ENCODE results near the gene SORCS2.
A peak's percentile ranks its signal among the peaks of the same experiment; 100 is the strongest.

SORCS2 gene

DNA sequence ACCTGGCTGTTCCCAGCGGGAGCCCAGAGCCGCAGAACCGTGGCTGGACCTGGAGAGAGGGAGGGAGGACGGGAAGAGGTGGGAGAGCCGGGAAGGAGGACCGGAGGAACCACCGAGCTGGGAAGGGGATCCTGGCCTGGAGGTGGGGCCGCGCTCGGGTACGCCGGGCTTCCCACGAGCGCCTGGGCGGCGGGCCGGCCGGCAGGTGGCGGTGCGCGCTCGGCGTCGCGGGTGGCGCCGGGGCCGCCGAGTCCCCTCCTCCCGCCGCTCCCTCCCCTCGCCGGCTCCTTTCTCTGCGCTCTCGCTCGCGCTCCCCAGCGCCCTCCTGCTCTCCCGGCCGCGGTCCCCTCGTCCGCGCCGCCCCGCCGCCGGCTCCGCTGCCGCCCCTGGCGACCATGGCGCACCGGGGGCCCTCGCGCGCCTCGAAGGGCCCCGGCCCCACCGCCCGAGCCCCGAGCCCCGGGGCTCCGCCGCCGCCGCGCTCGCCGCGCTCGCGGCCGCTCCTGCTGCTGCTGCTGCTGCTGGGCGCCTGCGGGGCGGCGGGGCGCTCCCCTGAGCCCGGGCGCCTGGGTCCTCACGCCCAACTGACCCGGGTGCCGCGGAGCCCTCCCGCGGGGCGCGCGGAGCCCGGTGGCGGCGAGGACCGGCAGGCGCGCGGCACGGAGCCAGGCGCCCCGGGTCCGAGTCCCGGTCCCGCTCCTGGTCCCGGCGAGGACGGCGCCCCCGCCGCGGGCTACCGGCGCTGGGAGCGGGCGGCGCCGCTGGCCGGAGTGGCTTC is at the start of gene SORCS2:
Gene SORCS2, plus strand, starts transcription at position 287 of the 778 bp plus-strand sequence.
- peak; percentile 73 for DNase-seq (ENCODE audit: low spot score)

DNA sequence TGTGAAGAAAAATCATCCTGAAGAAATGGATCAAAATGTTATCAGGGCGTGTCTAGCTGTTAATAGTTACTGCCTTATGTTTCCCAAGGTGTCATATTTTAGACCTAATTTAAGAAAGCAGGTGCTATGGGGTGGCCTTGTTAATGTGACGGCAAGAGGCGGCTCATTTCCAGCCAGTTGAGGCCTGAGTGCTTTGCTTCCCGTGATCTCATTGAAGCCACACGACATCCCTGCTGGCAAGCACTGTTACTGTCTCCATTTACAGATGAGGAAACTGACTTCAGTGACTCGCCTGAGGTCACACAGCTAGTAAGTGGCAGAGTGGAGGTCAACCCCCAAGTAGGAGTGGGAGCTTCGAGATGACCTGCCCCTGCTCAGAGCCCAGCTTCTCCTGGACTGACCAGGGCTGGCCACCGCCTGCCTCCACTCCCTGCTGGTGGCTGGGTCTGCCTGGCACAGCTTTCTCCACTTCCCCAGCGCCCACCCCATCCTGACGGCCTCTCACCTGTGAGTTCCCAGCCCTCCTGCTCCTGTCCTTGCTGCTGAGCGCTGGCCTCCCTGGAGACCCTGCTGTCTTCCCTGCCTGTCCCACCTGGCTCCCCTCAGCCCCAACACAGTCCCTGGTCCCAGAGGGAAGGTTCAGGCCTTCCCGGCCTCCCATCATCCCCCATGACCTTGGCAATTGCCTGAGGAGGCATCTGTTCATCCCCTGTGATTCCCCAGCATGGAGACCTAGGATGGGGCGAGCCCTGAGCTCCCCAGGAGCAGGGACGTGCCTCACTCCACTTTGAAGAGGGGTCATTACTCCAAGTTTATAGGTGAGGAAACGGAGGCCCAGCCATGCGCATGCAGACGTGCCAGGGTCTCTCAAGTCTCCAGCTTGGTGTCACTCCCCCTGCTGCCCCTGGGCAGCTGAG is 47.7 kb upstream of the SORCS2 start:
- no peak for DNase-seq (ENCODE audit: low spot score)

DNA sequence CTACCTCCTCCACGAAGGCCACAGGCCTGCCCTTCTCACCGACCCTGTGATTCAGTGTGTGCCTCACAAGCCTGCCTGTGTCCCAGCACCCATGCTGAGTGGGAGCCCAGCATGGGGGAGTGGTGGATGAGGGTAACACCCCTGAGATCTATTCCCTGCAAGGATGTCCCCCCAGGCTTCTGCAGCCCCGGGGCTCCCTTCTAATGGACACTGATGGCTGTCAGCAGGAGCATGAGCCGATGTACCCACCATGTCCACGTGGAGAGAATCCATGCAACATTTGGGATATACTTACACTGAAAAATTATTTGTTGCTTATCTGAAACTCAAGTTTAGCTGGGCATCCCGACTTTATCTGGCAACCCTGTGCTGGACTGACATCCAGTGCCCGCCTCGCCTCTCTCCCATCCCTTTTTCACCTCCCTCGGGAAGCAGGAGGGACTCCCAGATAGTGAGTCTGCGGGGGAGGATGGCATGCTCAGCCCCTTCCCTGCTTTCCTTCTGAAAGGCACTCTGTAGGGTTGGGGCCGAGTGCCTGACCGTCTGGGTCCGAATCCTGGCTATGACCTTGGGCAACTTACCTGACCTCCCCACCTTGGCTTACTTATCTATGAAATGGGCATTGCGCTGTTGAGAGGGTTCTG is 46.9 kb upstream of the SORCS2 start:
- no peak for DNase-seq (ENCODE audit: low spot score)

DNA sequence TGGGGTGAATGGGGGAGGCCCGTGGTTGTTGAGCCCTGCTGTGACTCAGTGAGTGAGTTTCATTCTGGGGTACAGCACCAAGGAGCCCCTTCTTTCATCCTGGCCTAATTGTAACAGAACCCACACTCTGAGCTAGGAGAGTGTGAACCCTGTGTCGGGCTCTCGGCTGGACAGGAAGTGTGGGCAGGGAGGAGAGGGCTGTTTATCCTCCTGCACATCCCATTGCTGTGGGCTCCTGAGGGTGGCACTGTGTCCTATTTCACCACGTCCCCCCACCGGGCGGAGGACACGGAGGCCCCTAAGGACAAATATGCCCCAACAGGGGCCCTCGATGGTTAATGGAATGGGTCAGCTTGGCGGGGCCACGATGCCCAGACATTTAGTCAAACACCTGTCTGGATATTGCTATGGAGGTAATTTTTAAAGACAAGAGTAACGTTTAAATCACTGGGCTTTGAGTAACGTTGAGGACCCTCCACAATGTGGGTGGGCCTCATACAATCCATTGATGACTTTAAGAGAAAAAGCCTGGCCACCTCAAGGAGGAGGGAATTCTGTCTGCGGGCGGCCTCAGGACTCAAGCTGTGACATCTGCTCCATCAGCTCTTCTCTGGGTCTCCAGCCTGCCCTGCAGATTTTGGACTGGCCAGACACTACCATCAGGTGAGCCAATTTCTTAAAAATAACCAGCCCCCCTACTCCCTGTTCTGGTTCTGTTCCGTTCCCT is 46.1 kb upstream of the SORCS2 start:
- DNase-seq (ENCODE audit: low spot score), result no peak

DNA sequence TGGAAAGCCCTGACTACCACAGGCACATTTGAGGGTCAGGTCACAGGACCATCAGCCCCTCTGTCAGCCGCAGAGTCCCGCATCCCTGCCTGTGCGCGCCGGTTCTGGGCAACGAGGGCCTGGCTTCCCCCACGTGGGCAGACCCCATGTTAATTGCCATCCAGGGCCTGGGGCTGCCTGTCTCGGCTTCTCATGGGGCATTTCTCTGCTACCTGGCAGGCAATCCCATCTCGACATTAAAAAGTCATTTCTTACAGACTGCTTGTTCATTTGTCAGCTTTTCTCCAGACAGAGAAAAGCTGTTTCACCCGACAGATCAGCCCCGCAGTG is 45.6 kb upstream of the SORCS2 start:
- DNase-seq (ENCODE audit: low spot score), result no peak

DNA sequence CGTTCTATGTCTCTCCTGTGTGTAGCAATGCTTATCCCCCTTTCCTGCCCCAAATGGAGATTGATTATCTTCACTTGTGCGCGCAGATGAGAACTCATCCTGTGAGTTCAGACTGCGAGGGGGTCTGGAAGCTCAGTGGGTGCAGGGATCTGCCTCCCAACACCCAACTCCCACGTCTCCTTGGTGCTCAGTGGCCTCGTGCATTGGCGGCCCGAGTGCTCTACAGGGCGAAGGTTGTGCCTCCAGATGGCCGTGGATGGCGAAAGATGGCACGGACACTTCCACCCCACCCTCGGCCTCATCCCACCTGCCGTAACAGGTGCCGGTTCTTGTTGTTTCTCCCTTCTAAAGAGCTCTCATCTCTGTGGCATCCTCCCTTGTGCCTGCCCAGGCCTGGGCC is 45.1 kb upstream of the SORCS2 start:
- DNase-seq (ENCODE audit: low spot score), result no peak

DNA sequence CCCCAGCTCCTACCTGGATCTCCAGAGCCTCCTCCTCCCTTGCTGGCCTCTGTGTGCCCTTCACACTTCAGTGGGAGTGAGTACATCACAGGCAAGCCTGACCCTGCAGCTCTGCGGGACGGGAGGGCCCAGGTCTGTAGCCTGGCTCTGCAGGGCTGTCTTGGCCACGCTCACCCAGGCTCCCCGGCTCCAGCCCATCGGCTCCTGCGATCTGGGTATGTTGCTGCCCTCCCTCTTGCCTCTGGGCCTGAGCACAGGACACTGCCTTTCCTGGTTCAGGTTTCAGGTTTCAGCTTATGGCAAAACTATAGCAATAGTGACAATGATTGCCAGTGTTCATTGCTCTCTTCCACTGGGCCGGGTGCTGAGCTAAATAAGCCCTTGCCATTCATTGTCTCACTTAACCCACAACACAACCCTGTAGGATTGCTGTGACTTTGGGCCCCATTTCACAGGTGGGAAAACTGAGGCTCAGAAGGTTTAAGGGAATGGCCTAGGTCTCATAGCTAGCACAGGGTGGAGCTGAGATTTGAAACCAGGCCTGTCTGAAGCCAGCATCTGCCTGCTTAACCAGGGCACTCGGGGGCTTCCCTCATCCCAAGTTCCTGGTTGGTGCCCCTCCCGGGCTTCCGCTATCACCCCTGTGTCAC is 44.6 kb upstream of the SORCS2 start:
- no peak for DNase-seq (ENCODE audit: low spot score)

DNA sequence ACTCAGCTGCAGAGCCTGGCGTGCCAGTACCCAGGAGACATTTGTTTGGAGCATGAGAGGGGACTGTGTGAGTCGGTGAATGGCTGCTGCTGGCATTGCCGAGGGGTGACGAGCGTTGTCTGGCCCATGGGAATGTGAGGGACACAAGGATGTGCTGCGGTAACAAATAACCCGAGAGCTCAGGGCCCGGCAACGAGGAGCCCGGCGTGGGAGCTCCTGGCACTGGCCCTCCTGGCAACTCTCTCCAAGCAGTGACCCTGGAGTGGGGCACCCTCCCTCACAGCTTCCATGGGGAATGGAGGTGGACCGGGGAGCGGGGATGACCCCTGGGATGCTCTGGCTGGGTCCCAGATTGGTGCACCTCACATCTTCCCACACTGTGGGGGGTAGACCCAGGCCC is 44.0 kb upstream of the SORCS2 start:
- no peak for DNase-seq (ENCODE audit: low spot score)

DNA sequence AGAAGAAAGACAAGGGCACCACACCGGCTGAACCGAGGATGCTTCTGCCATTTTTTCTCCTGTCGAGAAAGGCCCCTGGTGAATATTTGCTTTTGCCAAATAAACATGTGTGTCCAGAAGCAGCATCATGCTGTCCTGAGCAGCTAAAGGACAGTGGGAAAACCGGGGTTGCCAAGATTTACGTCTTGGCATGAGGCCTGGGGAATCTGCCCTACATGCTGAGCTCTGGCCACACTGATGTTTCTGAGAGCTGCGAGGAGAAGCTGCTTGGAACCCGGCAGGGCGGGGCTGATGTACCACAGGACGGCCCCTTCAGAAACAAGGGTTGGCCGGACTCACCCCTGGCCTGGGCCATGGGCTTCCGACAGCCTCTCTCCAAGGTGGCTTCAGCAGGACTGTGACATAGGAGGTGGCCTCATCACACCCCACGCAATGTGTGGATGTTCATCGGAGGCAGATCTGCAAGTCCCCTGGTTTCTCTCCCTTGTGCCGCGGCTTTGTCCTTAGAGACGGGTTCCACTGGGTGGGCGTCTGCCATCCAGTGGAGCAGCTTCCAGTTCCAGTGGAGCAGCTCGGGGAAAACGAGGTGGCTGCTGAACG is 42.2 kb upstream of the SORCS2 start:
- no peak for DNase-seq (ENCODE audit: low spot score)

DNA sequence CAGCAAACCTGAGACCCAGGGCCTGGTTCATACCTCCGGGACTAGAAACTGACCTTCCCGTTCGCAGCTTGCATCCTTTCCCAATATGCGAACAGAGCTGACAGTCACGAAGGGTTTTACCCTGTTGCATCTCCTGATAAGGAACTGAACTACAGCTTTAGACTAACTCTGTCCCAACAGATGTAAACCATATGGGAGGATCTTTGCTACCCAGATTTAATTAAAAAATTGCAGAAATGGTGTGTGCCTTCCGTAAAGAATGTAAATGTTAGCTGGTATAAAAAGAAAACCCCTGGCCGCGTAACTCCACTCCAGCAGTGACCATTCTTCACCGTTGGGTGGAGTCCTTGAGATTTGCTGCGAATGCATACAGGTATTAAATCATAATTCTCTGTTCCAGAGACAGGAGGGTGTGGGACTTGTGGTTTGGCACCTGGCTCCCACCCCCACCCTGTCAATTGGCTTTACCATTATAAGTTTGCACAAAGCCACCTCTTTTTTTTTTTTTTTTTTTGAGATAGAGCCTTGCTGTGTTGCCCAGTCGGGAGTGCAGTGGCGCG is 40.6 kb upstream of the SORCS2 start:
- no peak for DNase-seq (ENCODE audit: low spot score)

DNA sequence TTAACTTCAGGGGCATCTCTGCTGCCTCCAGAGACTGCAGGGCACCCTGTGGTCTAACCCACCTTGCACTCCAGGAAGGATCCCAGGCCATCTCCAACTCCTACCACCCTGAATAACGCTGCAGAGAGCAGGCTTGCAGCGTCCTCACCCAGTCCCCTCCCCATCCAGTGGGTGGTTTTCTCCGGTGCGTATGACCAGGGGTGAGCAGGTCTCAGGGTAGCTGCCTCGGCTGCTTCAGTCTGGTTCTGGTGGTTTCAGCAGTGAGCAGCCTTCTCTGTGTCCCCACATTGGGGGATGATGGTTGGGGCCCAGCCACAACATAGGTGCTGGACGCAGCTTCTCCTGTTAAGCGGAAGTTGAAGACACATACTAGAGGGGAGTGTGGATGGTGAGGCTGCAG is 38.6 kb upstream of the SORCS2 start:
- DNase-seq (ENCODE audit: low spot score), result no peak

DNA sequence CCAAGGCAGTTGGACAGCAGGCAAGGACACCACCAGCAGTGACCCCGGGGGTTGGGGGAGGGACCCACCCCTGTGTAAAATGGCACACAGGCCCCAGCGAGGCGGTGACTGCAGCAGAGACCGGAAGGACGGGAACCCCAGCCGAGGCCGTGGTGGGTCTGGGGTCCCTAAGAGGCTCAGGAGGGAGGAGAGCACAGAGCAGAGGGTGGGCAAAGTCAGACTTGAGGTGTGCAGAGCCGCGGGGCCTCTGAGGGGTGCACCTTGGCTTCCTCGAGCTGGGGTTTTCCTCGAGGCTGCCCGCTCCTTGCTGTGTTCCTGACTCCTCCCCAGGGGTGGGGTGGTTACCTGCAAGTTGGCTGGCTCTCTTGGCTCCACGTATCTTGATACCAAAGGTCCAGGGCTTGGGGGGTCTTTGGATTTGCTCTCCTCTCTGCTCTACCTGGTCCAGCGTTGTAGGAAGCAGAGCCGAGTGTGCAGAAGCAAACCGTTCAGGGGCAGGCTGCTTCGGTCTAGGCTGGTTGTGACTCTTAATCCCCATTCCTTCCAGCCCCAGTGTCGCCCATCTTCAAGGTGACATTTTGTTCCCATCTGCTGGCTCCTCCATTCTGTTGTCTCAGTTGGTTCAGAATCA is 37.9 kb upstream of the SORCS2 start:
- DNase-seq (ENCODE audit: low spot score), result no peak

DNA sequence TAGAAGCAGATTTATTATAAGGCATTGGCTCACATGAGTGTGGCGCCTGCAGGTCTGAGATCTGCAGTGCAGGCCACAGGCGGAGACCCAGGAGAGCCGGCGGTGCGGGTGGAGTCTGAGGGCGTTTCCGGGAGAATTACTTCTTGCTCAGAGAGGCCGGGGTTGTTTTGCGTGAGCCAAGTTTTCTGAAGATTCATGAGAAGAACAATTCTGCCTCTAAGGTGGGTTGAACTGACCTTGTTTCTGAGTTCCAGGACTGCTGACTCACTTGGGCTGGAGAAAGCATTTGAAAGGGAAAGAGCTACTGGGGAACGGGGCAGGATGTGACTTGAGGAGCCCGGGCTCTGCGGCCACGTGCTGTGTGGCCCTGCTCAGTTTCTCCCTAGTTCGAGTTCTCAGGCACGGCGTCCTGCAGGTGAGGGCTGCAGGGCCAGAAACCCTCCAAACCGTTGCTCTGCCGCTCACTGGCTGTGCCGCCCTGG is 36.7 kb upstream of the SORCS2 start:
- no peak for DNase-seq (ENCODE audit: low spot score)

DNA sequence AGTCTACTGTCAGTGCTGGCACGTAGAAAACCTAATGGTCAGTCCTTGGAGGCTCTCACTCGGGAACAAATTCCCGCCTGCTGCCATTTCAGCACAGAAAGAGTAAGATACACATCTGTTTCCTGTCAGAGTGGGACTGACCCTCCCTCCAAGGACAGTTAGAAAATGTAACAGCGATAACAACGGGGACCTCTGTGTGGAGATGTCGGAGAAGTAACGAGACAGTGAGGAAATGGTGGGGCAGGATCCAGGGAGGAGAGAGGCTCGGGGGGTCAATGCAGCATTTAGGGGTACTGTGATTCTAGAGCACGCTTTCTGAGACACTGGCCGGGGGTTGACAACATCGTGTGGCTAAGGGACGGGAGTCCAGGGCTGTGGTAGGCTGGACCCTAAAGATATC is 36.0 kb upstream of the SORCS2 start:
- DNase-seq (ENCODE audit: low spot score), result no peak

DNA sequence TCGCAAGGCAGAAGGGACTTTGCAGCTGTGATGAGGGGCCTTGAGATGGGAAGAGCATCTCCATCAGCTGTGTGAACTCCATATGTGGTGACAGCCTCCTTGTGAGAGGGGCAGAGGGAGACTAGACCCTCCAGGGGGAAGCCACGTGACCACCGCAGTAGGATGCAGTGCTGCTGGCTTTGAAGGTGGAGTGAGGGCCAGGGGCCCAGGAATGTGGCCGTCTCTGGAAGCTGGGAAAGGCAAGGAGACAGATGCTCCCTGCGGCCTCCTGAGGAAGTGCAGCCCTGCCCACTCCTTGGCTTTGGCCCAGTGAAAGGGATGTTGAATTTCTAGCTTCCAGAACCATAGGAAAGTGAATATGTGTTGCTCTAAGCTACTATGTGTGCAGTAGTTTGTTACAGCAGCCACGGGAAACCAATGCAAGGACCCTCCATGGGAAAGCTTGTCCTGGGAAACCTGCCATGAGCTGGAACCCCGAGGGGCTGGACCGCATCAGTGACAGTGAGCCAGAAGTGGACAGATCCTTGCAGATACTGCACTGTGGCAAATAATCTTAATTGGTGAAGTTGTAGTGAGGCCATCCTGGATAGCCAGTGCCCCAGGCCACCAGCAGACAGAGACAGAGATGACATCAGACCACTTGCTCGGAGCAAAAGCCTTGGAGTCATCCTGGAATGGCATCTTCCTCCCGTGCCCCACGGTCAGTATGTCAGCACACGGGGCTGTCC is 35.4 kb upstream of the SORCS2 start:
- DNase-seq (ENCODE audit: low spot score), result peak; percentile 40

DNA sequence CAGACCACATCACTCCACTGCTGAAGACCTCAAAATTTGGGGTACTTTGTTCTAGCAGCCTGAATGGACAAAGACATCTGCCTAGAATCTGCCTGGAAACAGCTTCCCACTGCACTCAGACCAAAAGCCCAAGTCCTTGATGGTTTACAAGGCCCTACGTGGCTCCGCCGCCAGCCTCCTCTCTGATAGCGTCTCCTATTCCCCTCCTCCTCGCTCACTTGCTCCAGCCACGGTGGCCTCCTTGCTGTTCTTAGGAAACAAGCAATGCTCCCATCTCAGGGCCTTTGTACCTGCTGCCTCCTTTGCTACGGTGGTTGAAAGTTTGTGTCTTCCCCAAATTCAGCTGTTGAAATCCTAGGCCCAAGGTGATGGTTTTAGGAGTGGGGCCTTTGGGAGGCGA is 34.7 kb upstream of the SORCS2 start:
- no peak for DNase-seq (ENCODE audit: low spot score)

DNA sequence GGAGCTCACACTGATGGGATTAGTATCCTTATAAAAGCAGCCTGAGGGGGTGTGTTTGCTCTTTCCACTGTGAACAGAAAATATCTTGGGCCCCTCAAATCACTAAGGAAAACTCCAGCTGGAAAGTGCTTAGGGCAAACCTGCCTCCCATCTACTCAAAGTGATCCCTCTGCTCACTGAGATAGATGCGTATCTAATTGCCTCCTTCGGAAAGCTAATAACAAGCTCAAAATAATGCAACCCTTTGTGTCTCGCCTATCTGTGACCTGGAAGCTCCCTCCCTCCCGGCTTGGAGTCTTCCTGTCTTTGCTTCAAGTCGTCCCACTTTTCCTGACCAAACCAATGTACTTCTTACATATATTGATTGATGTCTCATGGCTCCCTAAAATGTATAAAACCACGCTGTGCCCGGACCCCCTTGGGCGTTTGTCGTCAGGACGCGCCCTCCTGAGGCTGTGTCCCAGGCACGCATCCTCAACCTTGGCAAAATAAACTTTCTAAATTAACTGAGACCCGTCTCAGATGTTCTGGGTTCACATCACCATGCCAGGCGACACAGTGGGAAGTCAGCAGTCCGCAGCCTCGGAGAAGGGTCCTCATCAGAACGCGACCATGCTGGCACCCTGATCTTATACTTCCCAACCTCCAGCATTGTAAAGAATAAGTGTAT is 34.1 kb upstream of the SORCS2 start:
- DNase-seq (ENCODE audit: low spot score), result no peak

DNA sequence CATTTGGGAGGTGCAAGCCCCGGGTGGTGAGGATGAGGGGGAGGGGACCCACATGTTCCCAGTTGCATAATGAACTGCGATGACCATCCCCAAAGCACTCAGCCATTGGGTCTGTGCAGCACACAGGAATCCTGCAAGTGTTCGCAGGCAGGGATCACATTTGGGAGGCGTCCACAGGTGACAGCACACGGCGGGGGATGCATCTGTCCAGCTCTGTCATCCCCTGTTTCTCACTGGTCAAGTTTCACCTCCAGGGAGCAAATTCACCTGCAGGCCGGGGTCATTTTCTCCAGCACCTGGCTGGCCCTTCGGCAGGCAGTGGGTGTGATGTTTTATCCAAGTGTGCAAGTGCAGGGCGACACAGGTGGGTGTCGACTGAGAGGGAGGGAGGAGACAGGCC is 33.3 kb upstream of the SORCS2 start:
- no peak for DNase-seq (ENCODE audit: low spot score)

DNA sequence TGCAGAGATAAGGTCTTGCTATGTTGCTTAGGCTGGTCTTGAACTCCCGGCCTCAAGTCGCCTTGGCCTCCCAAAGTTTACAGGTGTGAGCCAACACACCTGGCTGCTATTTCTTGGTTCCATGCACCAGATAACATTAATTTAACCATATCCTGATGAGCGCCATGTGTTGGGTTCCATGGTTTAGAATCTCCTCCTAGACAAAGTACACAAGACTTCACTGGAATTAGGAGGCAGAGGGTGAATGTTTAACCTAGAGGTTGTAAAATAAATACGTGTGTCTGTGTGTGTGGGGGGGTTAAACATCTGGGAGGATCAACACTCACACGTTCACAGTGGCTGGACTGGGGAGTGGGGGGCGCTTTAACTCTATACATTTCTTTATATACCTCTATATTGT is 32.4 kb upstream of the SORCS2 start:
- DNase-seq (ENCODE audit: low spot score), result no peak
